ENCODE data around the gene TRIM13.

Gene TRIM13

DNA sequence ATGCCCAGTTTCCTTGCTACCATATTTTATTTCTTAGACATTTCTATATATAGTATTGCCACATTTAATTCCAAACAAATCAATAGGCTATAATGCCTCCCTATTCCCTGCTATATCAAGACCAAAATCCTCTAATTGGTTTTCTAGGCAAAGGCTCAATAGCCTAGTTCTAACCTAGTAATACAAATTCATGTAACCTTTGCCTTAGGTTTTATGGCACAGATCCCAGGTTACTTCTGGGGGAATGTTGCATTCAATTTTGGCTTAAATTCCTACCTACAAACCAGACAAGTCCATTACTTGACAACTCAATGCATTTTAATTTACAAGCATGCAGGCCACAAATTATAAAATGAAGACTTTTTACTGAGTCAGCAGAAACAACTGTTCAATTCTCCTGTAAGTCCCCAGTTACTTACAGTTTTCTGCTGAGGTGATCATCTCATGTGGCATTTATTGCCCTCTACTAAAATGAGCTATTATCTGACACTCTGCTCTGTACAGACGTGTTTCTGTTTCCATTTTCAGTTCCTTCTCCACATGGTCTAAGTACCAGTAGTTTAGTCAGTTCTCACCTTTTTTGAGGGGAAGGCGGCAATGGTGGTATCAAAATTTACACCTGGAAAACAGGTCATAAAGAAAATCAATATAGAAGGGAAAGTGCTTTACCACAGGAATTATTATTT, 30.1 kb downstream of the TRIM13 start:
- DNase-seq (ENCODE audit: extremely low read depth, insufficient read length) = peak; percentile 64
- Histone ChIP-seq H3K27me3 (replicated peaks; ENCODE audit: control insufficient read depth, insufficient read depth, low read length) (no peaks in the 10 kb centered on the region), H3K36me3 (ENCODE audit: control insufficient read depth, insufficient read depth, low read length) (peaks cover 1% of the 10 kb centered on the region; the same call in 1 of the 2 replicates), H3K4me3 (replicated peaks; ENCODE audit: low read depth, low read length) (no peak overlapping the region)
- TF ChIP-seq, protein P1, sequence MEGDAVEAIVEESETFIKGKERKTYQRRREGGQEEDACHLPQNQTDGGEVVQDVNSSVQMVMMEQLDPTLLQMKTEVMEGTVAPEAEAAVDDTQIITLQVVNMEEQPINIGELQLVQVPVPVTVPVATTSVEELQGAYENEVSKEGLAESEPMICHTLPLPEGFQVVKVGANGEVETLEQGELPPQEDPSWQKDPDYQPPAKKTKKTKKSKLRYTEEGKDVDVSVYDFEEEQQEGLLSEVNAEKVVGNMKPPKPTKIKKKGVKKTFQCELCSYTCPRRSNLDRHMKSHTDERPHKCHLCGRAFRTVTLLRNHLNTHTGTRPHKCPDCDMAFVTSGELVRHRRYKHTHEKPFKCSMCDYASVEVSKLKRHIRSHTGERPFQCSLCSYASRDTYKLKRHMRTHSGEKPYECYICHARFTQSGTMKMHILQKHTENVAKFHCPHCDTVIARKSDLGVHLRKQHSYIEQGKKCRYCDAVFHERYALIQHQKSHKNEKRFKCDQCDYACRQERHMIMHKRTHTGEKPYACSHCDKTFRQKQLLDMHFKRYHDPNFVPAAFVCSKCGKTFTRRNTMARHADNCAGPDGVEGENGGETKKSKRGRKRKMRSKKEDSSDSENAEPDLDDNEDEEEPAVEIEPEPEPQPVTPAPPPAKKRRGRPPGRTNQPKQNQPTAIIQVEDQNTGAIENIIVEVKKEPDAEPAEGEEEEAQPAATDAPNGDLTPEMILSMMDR (IDR thresholded peaks at IDR 0.05; ENCODE audit: insufficient read depth, low read length, poor library complexity, severe bottlenecking) = no peak

DNA sequence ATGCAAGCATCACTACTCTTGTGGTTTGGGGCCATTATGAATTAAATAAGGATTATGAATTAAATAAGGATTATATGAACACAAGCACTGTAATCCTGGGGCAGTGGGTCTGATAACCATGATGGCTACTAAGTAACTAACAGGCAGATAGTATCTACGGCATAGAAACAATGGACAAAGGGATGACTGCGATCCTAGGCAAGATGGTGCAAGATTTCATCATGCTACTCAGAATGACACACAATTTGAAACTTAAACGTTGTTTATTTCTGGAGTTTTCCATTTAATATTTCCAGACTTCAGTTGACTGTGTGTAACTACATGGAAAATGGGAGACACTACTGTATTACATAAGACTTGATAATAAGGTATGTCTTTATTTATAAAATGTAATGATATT, 33.5 kb downstream of the TRIM13 start:
- Histone ChIP-seq H3K27me3 (replicated peaks; ENCODE audit: control insufficient read depth, insufficient read depth, low read length) (no peaks in the 10 kb centered on the region), H3K36me3 (ENCODE audit: control insufficient read depth, insufficient read depth, low read length) (no peaks in the 10 kb centered on the region), H3K4me3 (replicated peaks; ENCODE audit: low read depth, low read length) (no peak overlapping the region)
- no peak for DNase-seq (ENCODE audit: extremely low read depth, insufficient read length)
- TF ChIP-seq, protein P1 (IDR thresholded peaks at IDR 0.05; ENCODE audit: insufficient read depth, low read length, poor library complexity, severe bottlenecking) = no peak

DNA sequence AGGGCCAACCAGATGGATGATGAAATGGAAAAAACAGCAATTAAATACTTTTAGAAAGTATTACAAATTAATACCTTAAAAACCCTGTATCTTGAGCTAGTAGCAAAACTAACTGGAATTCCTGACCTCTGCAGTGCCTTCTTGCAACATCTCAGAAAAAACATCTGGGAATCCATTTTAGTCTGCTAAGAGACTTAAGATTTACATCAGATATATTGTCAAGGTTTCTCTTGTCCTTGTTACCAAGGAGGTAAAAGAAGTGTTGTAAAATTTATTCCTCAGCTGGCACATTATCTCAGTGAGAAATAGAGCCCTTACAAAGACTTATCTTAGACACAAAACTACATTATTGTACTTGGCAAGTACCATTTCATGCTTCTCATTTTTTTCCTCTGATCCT, 36.9 kb downstream of the TRIM13 start:
- Histone ChIP-seq H3K36me3 (ENCODE audit: control insufficient read depth, insufficient read depth, low read length) (no peaks in the 10 kb centered on the region), H3K27me3 (replicated peaks; ENCODE audit: control insufficient read depth, insufficient read depth, low read length) (no peaks in the 10 kb centered on the region), H3K4me3 (replicated peaks; ENCODE audit: low read depth, low read length) (no peak overlapping the region)
- TF ChIP-seq, protein P1 (IDR thresholded peaks at IDR 0.05; ENCODE audit: insufficient read depth, low read length, poor library complexity, severe bottlenecking) = no peak
- no peak for DNase-seq (ENCODE audit: extremely low read depth, insufficient read length)

DNA sequence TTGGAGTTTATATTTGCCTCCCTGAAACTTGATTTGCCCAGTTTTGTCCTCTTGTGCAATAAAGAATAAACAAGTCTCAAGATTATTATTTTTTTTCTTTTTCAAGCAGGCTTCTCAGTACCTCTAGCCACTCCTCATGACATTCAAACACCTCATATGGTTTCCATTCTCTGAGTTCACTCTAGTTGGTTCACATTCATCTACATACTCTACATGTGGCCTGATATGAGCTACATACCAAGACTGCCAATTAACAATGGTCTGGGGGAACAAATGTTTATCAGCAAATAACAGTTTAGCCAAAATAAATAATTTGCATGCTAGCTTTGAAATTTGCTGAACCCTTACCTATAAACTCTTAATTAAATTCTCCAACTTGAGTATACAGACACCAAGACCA, 40.9 kb downstream of the TRIM13 start:
- no peak overlapping the region for H3K4me3 ChIP-seq (replicated peaks; ENCODE audit: low read depth, low read length)

DNA sequence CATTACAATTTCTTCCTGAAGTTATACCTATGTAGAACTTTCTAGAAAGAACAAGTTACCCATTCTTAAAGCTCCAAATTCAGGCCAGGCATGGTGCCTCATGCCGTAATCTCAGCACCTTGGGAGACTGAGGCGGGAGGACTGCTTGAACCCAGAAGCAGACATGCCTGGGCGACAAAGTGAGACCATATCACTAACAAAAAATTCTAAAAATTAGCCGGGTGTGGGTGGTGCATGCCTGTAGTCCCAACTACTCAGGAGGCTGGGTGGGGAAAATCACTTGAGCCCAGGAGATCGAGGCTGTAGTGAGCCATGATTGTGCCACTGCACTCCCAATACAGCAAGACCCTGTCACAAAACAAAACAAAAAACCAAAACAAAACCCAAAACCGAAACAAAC, 41.4 kb downstream of the TRIM13 start:
- Histone ChIP-seq H3K4me3 (replicated peaks; ENCODE audit: low read depth, low read length) (no peak overlapping the region), H3K36me3 (ENCODE audit: control insufficient read depth, insufficient read depth, low read length) (no peaks in the 10 kb centered on the region; the same call in 1 of the 2 replicates), H3K27me3 (replicated peaks; ENCODE audit: control insufficient read depth, insufficient read depth, low read length) (no peaks in the 10 kb centered on the region)
- TF ChIP-seq, protein P1 (IDR thresholded peaks at IDR 0.05; ENCODE audit: insufficient read depth, low read length, poor library complexity, severe bottlenecking) = no peak
- DNase-seq (ENCODE audit: extremely low read depth, insufficient read length) = no peak

More for the DNA sequence above, 40.9 kb downstream of the TRIM13 start:
- Histone ChIP-seq H3K36me3 (ENCODE audit: control insufficient read depth, insufficient read depth, low read length) (no peaks in the 10 kb centered on the region; the same call in 1 of the 2 replicates), H3K27me3 (replicated peaks; ENCODE audit: control insufficient read depth, insufficient read depth, low read length) (no peaks in the 10 kb centered on the region)
- no peak for DNase-seq (ENCODE audit: extremely low read depth, insufficient read length)
- TF ChIP-seq, protein P1 (IDR thresholded peaks at IDR 0.05; ENCODE audit: insufficient read depth, low read length, poor library complexity, severe bottlenecking) = no peak
